NCI-H2196 treated with DMSO at 0.1 percent for 48 hours (cell line): Measurements from ENCODE around the gene BCL10.

ENCODE experiments used
- DNase-seq: peaks from one replicate; lab custom pipeline; 2025; ENCODE audit not compliant: unreplicated experiment; lab: John Stamatoyannopoulos, UW

BCL10 gene

GRCh38 chr1:85276215-85276977 lies at the start of gene BCL10:
Gene BCL10 (minus strand): TSS chr1:85276632. CDS start chr1:85276352, 280 bp downstream.
- DNase-seq = peak; percentile 97

GRCh38 chr1:85325920-85326319 lies 49.5 kb upstream of the BCL10 start:
- no peak for DNase-seq

- no peak for DNase-seq
Measured at GRCh38 chr1:85323770-85324169, 47.3 kb upstream of the BCL10 start.

- DNase-seq = no peak
Measured at GRCh38 chr1:85322655-85323054, 46.2 kb upstream of the BCL10 start.

- no peak for DNase-seq
Measured at GRCh38 chr1:85321237-85321964, 45.0 kb upstream of the BCL10 start.

- DNase-seq = no peak
Measured at GRCh38 chr1:85320371-85321131, 44.1 kb upstream of the BCL10 start.

GRCh38 chr1:85319931-85320330 lies 43.5 kb upstream of the BCL10 start:
- DNase-seq = no peak

- DNase-seq = no peak
Measured at GRCh38 chr1:85319491-85319890, 43.1 kb upstream of the BCL10 start.

- no peak for DNase-seq
Measured at GRCh38 chr1:85318217-85318616, 41.8 kb upstream of the BCL10 start.

GRCh38 chr1:85317560-85317959 lies 41.1 kb upstream of the BCL10 start:
- DNase-seq = no peak

GRCh38 chr1:85316321-85316720 lies 39.9 kb upstream of the BCL10 start:
- DNase-seq = no peak

- DNase-seq = no peak
Measured at GRCh38 chr1:85315789-85316188, 39.4 kb upstream of the BCL10 start.

- DNase-seq = no peak
Measured at GRCh38 chr1:85314726-85315125, 38.3 kb upstream of the BCL10 start.

GRCh38 chr1:85313888-85314696 lies 37.7 kb upstream of the BCL10 start:
- DNase-seq = peak; percentile 40

- no peak for DNase-seq
Measured at GRCh38 chr1:85311818-85312217, 35.4 kb upstream of the BCL10 start.

GRCh38 chr1:85308833-85309350 lies 32.5 kb upstream of the BCL10 start:
- DNase-seq = no peak

- DNase-seq = peak; percentile 4
Measured at GRCh38 chr1:85307987-85308832, 31.8 kb upstream of the BCL10 start.

- no peak for DNase-seq
Measured at GRCh38 chr1:85306236-85306635, 29.8 kb upstream of the BCL10 start.

GRCh38 chr1:85303440-85304162 lies 27.2 kb upstream of the BCL10 start:
- no peak for DNase-seq
